Sigmoid colon (tissue), 7 donors: Measurements from ENCODE around the gene CASP5. TPM values are rescaled to one million over a fixed set of nuclear protein-coding genes. Genes with fewer than 3 reads are reported as not detected.

ENCODE experiments used
- DNase-seq: peaks from one replicate; pipeline ENCODE4 v3.0.0-alpha.2; 2019
- H3K27ac ChIP-seq, 4 donors: fragments of 200-600 bp; sonication (generic); one replicate each; pipeline ENCODE4 v1.5.1; 2016 to 2019; ENCODE audit warnings: mild to moderate bottlenecking in 1 of 4
- H3K27me3 ChIP-seq, 3 donors: fragments of 200-600 bp; sonication (generic); one replicate each; pipeline ENCODE4 v1.5.1; 2019; ENCODE audit warnings: mild to moderate bottlenecking in 1 of 3
- H3K36me3 ChIP-seq, 4 donors: fragments of 200-600 bp; sonication (generic); one replicate each; pipeline ENCODE4 v1.5.1; 2016 to 2019
- H3K4me1 ChIP-seq, 4 donors: fragments of 200-600 bp; sonication (generic); one replicate each; pipeline ENCODE4 v1.5.1; 2017 to 2019
- H3K4me3 ChIP-seq, 4 donors: fragments of 200-600 bp; sonication (generic); one replicate each; pipeline ENCODE4 v1.5.1; 2017 to 2019; ENCODE audit warnings: mild to moderate bottlenecking in 2 of 4, moderate library complexity in 1 of 4
- H3K9me3 ChIP-seq, 4 donors: fragments of 200-600 bp in 3 of 4; sonication (generic) in 3 of 4; one replicate each; pipeline versions ENCODE4 v1.5.1 to v1.6.1; 2013 to 2019
- CTCF ChIP-seq, 4 experiments: fragments of 450-650 bp in 3 of 4; fragments of 200-600 bp in 1 of 4; IDR thresholded peaks; one replicate each; pipeline ENCODE4 v1.5.1; 2016 to 2019; ENCODE audit warnings: antibody characterized with exemption in 4 of 4, mild to moderate bottlenecking in 3 of 4, moderate library complexity in 2 of 4
- EP300 ChIP-seq, 4 donors: sonication (generic); formaldehyde crosslinking; IDR thresholded peaks; one replicate each; pipeline ENCODE4 v1.6.1; 2017; ENCODE audit warnings: antibody characterized with exemption in 4 of 4
- POLR2A ChIP-seq, 2 donors: fragments of 450-650 bp; IDR thresholded peaks; one replicate each; pipeline ENCODE4 v1.6.1; 2016; ENCODE audit warnings: antibody characterized with exemption in 2 of 2, mild to moderate bottlenecking in 2 of 2, moderate library complexity in 2 of 2
- POLR2AphosphoS5 ChIP-seq, 4 donors: sonication (generic); formaldehyde crosslinking; IDR thresholded peaks; one replicate each; pipeline ENCODE4 v1.6.1; 2017; ENCODE audit warnings: antibody characterized with exemption in 4 of 4
- WGBS, 2 donors: extraction: QIAGEN DNeasy Blood & Tissue Kit; methylation state at CpG; one replicate each; pipeline ENCODE4 v1.1.7; 2013; 5-methylcytosine and 5-hydroxymethylcytosine counted together
- intact Hi-C: fragments of 100-400 bp; cut with DNase I; formaldehyde crosslinking; loops from one replicate; pipeline ENCODE4 v1.15.1; 2023
- polyA plus RNA-seq, 3 donors: library from polyadenylated mRNA; stranded (reverse); fragments of 200-250 nt; gene quantifications; one replicate each; pipeline ENCODE4 v1.2.3, GENCODE V29; 2013
- total RNA-seq, 4 donors: library from RNA; depleted of rRNA; stranded (reverse); fragments of >200 nt; gene quantifications; one replicate each; pipeline ENCODE4 v1.1.0, GENCODE V29; 2016
- donor health status: healthy with polysubstance abuse.
- donor health status: Bipolar disorder and iron deficiency.
- donor health status: healthy.

The CASP5 gene
- total and polyA plus RNA-seq, 7 donors: 25.4 to 43.3 (median 31.8) TPM; not detected in 4

GRCh38 chr11:104968856-104969776 is 53.9 kb downstream of the CASP5 start:
- intact Hi-C loops: no loop called here
- Histone ChIP-seq H3K36me3 (no peaks in the 10 kb centered on the region), H3K27me3 (no peaks in the 10 kb centered on the region), H3K4me1 (peaks cover 0 to 5% (median 0%) of the 10 kb centered on the region in 4 donors), H3K27ac (peak overlapping the region; percentile 64 to 79 (median 72)), H3K4me3 (peak overlapping the region; percentile 43 to 54 (median 48)), H3K9me3 (peaks cover 0 to under 1% (median 0%) of the 10 kb centered on the region in 4 donors)
- 69 to 79% methylated on average over 16 of the region's 16 CpGs for WGBS, 2 donors
- DNase-seq: no peak
- TF ChIP-seq POLR2AphosphoS5 (IDR thresholded peaks at IDR 0.05): no peak
- no peak for TF ChIP-seq POLR2A (IDR thresholded peaks at IDR 0.05)
- TF ChIP-seq EP300 (IDR thresholded peaks at IDR 0.05): no peak
- TF ChIP-seq CTCF (IDR thresholded peaks at IDR 0.05): no peak

DNA sequence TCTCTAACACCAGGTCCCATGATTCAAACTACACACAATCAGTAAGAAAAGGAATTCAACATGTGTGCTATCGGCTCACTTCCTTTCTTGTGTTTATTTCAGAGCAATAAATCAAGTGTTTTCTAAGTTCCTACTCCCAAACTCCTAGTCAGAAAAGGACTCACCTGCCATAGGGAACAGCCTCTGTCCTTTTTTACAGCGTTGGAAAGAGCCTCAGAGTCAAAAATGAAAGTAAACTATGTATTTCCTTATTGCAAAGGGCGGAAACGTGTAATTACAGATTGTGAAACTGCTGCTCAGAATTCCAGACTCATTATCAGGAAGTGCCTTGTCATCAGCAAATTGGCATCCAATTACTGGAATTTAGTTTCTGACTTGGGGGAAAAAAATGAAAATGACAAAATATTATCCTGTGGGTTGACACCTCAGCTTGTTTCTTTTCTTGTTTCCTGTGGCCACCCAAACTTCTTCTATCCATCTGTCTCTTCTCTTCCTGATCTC is 54.6 kb downstream of the CASP5 start, which contains the start of gene CASP4:
Gene CASP4, minus strand, starts transcription at position 220 of the 501 bp plus-strand sequence. Its CDS starts 49 bp downstream, at position 171.
- WGBS, 2 donors: 0 to 1% methylated on average over 4 of the region's 4 CpGs
- no peaks in the 10 kb centered on the region for H3K27me3 ChIP-seq
- no peaks in the 10 kb centered on the region for H3K9me3 ChIP-seq
- peaks cover 0 to 5% (median 0%) of the 10 kb centered on the region in 4 donors for H3K4me1 ChIP-seq
- no peaks in the 10 kb centered on the region for H3K36me3 ChIP-seq
- DNase-seq: no peak
- TF ChIP-seq CTCF (IDR thresholded peaks at IDR 0.05): no peak
- peak; percentile 60 to 85 (median 71) for TF ChIP-seq POLR2AphosphoS5 (IDR thresholded peaks at IDR 0.05)
- peak in 2 of 4 donors; percentile 25 to 84 for TF ChIP-seq EP300 (IDR thresholded peaks at IDR 0.05)
- peak in 1 of 2 donors; percentile 19 for TF ChIP-seq POLR2A (IDR thresholded peaks at IDR 0.05)
- peak within 1 kb of the TSS; percentile 64 to 79 (median 72) for H3K27ac ChIP-seq
- peak within 1 kb of the TSS; percentile 43 to 54 (median 48) for H3K4me3 ChIP-seq
- intact Hi-C loops: no loop called here

DNA sequence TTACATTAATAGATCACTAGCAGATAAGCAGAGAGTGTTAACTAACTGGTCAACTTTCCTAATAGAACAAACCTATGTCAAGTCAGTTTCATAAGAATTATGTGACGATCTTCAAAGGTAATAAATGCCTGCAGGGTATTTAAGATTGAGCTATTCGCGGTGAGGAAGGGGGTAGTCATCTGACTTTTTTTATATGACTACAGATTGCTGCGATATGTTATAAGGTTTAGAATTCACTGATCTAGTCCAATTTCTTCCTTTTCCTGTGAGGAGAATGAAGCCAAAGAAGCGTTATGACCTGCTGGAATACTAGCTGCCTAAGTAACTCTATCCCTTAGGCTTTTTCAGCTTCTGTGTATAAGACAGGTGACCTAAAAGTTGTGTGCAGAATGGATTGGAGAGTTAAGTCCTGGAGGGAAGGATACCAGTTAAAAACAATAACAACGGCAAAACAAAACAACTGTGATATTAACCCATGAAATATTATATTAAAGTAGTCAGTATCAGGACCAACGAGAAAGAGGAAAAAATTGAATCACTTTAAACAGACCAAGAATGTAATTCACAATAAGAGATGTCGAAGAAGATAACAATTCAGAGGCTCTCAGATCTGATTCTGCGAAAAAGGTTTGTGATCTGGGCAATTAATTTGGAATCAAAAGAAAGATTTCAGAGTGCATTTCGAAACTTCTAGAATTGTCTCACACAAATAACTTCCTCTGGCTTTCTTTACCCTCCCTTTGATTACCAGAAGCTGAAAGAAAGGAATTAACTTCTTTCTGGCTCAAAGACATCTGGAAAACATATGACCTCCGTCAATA is 55.2 kb downstream of the CASP5 start:
- Histone ChIP-seq H3K27ac (peak overlapping the region; percentile 64 to 79 (median 72)), H3K36me3 (no peaks in the 10 kb centered on the region), H3K9me3 (no peaks in the 10 kb centered on the region), H3K27me3 (no peaks in the 10 kb centered on the region), H3K4me3 (peak overlapping the region; percentile 43 to 54 (median 48)), H3K4me1 (peaks cover 0 to 5% (median 0%) of the 10 kb centered on the region in 4 donors)
- TF ChIP-seq POLR2AphosphoS5 (IDR thresholded peaks at IDR 0.05) (no peak), POLR2A (IDR thresholded peaks at IDR 0.05) (no peak), EP300 (IDR thresholded peaks at IDR 0.05) (no peak), CTCF (IDR thresholded peaks at IDR 0.05) (no peak)
- intact Hi-C loops: no loop called here
- WGBS, 2 donors: 1 to 9% methylated on average over 11 of the region's 11 CpGs
- DNase-seq: no peak

DNA sequence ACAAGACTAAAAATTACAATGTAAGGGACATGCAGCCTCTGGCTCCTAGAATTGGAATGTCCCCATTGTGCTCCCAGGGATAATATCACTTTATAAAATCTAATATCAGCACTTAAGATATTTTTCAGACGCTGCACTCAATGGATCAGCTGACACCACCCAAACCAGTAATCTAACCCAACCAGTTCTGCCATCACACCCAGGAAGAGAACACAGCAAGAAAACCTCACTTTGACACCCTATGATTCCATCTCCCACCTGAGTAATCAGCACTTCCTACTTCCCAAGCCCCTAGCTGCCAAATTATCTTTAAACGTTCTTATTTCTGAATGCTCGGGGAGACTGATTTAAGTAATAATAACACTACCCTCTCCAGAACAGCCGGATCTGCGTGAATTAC is 57.2 kb downstream of the CASP5 start:
- Histone ChIP-seq H3K9me3 (no peaks in the 10 kb centered on the region), H3K4me1 (peaks cover 0 to 5% (median 0%) of the 10 kb centered on the region in 4 donors), H3K4me3 (no peak overlapping the region), H3K36me3 (no peaks in the 10 kb centered on the region), H3K27ac (no peak overlapping the region), H3K27me3 (no peaks in the 10 kb centered on the region)
- WGBS, 2 donors: 90 to 93% methylated on average over 5 of the region's 5 CpGs
- no peak for TF ChIP-seq POLR2AphosphoS5 (IDR thresholded peaks at IDR 0.05)
- no peak for TF ChIP-seq EP300 (IDR thresholded peaks at IDR 0.05)
- TF ChIP-seq POLR2A (IDR thresholded peaks at IDR 0.05): no peak
- no peak for TF ChIP-seq CTCF (IDR thresholded peaks at IDR 0.05)
- intact Hi-C loops: no loop called here
- DNase-seq: no peak
